ENCODE data around the gene GRPEL2.
A peak's percentile ranks its signal among the peaks of the same experiment; 100 is the strongest.

Gene GRPEL2

DNA sequence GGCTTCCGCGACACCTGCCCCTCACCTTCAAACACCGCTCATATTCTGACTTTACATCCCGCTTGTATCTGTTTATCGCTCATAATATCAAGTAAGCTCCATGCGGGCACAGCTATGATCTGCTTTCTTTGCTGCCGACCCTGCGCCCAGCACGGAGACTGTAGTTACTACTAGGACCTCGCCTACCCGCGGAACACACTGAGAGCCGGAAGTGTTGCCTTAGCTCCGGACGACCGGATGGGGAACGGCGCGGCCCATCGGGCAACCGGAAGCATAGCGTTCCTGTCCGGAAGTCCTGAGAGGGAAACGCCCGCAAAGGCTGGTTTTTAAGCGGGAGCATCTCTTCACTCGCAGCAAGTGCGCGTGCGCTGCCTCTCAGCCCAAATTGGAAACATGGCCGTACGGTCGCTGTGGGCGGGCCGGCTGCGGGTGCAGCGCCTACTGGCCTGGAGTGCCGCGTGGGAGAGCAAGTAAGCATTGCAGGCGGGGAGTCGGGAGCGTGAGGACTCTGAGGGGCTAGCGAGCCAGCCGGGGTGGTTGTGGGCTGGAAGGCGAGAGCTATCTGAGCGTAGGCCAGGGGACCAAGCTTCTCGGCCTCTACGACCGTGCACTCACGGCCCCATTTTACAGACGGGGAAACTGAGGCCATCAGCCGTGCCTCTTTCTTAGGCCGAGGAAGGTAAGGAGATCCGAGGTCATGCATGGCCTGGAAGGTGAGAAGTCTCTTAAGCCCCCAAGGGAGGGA is at the start of gene GRPEL2:
Gene GRPEL2, plus strand, starts transcription at position 353 of the 745 bp plus-strand sequence. Its CDS starts 41 bp downstream, at position 394.
- peak; percentile 90 for DNase-seq

DNA sequence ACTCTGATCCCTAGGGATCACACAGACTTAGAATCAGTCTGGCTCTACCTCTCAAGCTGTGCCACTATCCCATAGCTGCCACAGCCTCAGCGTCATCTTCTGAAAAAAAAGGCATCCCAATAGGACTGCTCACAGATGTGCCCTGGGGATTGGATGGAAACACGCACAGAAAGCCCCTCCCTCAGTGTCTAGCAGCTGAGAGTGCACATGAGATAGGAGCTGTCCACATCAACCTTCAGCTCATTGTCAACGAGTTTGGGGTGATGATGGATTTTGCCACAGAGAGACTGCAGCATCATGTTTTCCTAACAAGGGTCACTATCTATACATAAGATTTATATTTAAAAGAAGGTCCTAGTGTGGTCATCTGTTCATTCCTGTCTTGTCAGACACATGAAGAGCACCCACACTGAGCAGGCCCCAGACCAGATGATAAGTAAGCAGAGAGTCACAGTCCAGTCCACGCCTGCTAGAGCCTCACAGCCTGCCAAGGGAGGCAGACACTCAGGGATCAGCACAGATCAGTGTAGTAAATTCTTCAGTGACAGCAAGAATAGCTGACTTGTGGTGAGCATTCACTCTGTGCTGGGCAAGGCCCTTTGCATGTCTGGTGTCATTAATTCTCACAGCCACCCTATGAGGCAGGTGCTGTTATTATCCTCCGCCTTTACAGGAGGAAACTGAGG is 47.8 kb upstream of the GRPEL2 start:
- no peak for DNase-seq

- DNase-seq: no peak
These were observed 47.1 kb upstream of the GRPEL2 start for GRCh38 chr5:149298163-149298562.

- DNase-seq: no peak
These were observed 46.4 kb upstream of the GRPEL2 start for GRCh38 chr5:149298842-149299404.

DNA sequence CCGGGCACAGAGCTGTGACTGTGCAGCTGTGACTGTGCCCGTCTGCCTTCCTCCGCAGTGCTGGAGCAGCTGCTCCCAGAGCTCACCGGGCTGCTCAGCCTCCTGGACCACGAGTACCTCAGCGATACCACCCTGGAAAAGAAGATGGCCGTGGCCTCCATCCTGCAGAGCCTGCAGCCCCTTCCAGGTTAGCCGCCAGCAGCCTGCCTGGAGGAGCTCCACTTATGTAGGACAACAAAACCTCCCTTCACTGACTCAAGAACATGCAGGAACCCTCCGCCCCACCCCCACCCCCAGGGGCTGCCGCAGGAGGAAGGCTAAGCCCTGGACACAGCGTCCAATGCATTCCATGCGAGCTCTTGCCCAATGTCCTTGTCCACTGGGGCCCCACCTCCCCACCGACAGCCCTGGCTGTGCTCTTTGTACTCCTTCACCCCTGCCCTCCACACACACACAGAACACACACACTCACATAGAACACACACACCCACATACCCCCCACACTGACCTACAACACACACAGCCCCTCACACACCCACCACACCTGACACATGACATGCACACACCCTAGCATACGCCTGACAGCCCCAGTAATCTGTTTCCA is 45.7 kb upstream of the GRPEL2 start:
- no peak for DNase-seq

GRCh38 chr5:149300441-149300840 is 44.9 kb upstream of the GRPEL2 start:
- DNase-seq: no peak

DNA sequence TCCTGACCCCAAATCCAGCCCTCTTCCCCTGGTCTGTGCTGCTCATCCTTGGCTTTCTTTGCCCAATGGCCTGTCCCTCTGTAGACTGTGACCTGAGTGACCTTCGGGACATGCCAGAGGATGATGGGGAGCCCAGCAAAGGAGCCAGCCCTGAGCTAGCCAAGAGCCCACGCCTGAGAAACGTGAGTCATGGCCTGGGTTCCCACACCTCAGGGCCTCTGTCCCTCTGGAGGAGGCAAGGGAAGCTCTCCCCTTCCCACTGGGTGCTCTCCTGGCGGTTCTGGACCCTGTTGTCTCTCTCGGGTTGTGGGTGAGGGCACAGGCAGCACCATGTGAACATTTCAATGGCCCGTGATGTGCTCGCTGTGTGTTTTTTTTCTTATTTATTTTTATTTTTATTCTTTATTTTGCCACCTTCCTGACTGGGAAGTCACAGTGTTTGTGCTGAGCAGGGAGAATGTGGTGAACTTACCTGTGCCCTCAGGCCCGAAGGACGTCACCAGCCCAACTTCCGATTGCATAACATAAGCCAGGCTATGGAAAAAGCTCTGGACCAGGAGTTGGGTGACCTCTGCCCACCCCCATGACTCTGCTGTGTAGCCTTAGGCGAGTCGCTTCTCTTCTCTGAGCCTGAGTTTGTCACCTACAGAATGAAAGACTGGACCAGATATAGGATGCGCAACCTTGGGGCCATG is 44.1 kb upstream of the GRPEL2 start:
- DNase-seq: no peak

GRCh38 chr5:149301744-149302380 is 43.4 kb upstream of the GRPEL2 start:
- DNase-seq: no peak

- DNase-seq: no peak
These were observed 42.7 kb upstream of the GRPEL2 start for GRCh38 chr5:149302641-149303040.

DNA sequence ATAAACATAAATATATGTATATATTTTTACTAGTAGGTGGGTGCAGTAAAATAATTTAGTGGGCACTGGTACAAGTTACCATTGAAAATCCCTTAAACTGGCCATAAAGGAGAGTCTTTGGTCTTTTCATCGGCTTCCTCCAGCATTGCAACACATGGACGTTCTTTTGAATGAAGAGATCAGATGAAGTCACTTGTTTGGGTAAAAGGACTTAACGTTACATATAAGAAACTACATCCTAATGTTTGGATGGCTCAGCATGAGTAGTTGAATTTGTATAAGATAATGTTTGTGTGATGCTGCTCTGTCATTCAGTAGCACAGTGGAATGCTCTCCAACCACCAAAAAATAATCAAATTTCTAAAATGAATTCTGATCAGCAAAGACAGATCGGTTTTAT is 42.1 kb upstream of the GRPEL2 start:
- no peak for DNase-seq

GRCh38 chr5:149304195-149305078 is 40.9 kb upstream of the GRPEL2 start:
- DNase-seq: no peak

DNA sequence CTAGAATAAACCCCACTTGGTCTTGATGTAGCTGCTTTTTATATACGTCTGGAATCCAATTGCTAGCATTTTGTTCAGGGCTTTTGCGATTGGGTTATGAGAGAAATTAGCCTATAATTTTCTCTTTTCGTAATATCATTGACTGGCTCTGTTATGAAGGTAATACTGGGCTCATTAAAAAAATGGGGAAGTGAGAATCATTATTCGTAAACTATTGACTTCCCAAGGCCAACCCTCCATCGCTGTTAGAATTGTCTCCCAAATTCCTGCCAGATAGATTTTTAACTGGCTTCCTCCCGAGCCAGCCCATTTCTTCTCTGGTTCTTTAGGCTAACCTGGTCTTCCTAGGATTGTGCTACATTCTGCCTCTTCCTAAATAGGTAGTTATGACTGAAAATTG is 35.9 kb upstream of the GRPEL2 start:
- no peak for DNase-seq

GRCh38 chr5:149310488-149310887 is 34.8 kb upstream of the GRPEL2 start:
- no peak for DNase-seq

DNA sequence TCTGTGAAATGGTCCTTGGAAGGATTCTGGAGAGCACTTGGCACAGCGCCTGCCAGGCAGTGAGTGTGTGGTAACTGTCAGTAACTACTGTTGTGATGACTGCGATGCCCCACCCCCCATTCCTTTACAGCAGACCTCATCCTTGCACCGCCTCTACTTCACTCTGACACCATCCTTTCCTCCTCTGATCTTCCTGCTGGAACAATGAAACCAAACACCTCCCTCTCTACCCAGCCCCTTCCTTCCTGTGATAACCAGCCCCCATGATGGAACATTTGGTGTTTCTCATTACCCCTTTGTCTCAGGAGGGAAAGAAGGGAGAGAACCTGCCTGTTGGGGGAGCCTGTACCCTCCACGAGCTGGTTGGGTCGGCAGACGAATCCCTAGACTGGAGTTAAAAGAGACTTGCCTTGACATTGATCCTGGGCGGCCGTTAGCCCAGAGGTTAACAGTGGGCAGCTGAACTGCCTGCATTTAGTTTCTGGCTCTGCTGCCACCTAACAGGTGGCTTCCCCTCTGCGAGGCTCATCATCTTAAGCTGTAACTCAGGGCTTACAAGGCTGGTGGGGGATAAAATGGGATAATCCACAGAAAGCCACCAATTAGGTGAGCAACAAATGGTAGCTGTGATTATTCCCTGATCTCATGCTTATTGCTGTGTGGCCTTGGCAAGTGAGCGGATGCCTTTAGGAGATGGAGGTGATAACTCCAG is 34.2 kb upstream of the GRPEL2 start:
- DNase-seq: no peak

GRCh38 chr5:149313151-149313841 is 32.0 kb upstream of the GRPEL2 start:
- no peak for DNase-seq

DNA sequence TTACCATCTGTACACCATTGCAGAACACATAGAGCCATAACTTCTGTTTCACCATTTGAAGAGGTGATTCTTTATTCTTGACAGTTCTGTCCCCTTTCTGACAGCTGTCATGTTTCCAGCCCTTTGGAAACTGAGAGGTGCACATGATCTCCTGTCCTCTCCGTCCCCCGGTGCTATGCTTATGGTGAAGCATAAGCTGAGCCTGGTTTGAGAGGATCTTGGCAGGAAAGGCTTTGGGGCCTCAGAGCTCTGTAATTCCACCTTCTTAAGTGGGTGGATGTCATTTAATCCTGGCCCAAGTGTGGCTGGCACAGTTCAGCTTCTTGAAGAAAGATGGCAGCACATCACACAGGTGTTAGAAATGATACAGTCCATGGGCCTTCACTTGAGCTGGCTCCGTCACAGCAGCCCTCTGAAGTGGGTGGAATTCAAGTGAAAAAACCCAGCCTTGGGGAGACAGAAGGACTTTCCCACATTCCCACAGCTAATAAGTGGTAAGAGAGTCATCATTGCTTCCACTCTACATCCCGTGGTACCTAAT is 30.7 kb upstream of the GRPEL2 start:
- no peak for DNase-seq

- no peak for DNase-seq
These were observed 29.5 kb upstream of the GRPEL2 start for GRCh38 chr5:149315753-149316152.

- DNase-seq: peak; percentile 8
These were observed 27.8 kb upstream of the GRPEL2 start for GRCh38 chr5:149317281-149318048.

DNA sequence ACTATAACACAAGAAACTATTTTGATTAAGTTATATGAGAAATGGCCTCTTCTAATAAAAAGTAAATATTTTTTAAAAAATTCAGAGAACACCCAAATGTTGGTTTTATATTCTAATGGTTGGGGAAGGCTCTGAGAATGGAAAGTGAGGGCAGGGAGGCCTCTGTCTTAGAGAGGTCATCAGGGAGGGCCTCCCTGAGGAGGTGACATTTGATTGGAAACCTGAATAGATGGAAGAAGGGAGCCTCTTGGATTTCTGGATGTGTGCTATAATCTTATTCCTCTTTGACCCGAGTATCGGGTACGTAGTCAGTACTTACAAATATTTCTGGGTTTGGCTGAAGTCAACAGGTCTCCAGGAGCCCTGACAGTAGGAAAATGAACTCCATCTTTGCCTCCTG is 26.1 kb upstream of the GRPEL2 start:
- DNase-seq: no peak
